ENCODE results near the gene ZCCHC24. TPM values are rescaled to one million over a fixed set of nuclear protein-coding genes. Genes with fewer than 3 reads are reported as not detected.
A peak's percentile ranks its signal among the peaks of the same experiment; 100 is the strongest.

The ZCCHC24 gene
- polyA plus RNA-seq, 1 of the 3 experiments (the other 2 are of a cell fraction): 15.8 TPM

- ChIA-PET POLR2A (no interaction called here), CTCF (interaction anchor here (1.8 kb wide), 1 partner anchor 11 kb away, joined by 11 read pairs; the partner anchor contains the start of gene PPIF)
- H3K27ac ChIP-seq (ENCODE audit: low read depth in 2 of 2, low read length in 1 of 2): no peak overlapping the region
Observed at GRCh38 chr10:79335094-79335469, 110.3 kb downstream of the ZCCHC24 start.

GRCh38 chr10:79334573-79334972 is 110.9 kb downstream of the ZCCHC24 start:
- peak overlapping the region; percentile 42; the same call in 1 of the 2 replicates for H3K9ac ChIP-seq
- H3K9me3 ChIP-seq: no peaks in the 10 kb centered on the region
- no peaks in the 10 kb centered on the region for H3K36me3 ChIP-seq (replicated peaks in 1 of 2; ENCODE audit: control insufficient read depth in 1 of 2, insufficient read depth in 2 of 2, low read length in 1 of 2)
- WGBS (ENCODE audit: low lambda C conversion rate): 95% methylated on average over 2 of the region's 2 CpGs
- H3K79me2 ChIP-seq (ENCODE audit: insufficient read depth): no peaks in the 10 kb centered on the region
- H3F3A ChIP-seq (replicated peaks; ENCODE audit: insufficient read depth): peaks cover 7% of the 10 kb centered on the region
- H3K4me2 ChIP-seq: no peak overlapping the region
- H4K20me1 ChIP-seq (ENCODE audit: insufficient read depth): no peaks in the 10 kb centered on the region
- H3K4me1 ChIP-seq (ENCODE audit: control insufficient read depth in 1 of 2, insufficient read depth in 2 of 2, low read depth in 1 of 2, low read length in 1 of 2): peaks cover 0 to 9% of the 10 kb centered on the region in 2 experiments; a peak in 2 of 4 replicates
- POLR2A ChIA-PET: no interaction called here
- no peak overlapping the region for H3K4me3 ChIP-seq (ENCODE audit: low read depth in 2 of 2, low read length in 1 of 2)
- H3K9me2 ChIP-seq: no peaks in the 10 kb centered on the region
- CTCF ChIA-PET: interaction anchor here (1.8 kb wide), 1 partner anchor 12 kb away, joined by 11 read pairs; the partner anchor contains the start of gene PPIF
- H3K27ac ChIP-seq (ENCODE audit: low read depth in 2 of 2, low read length in 1 of 2): peak overlapping the region in 1 of 2 experiments; percentile 86; a peak in 2 of 4 replicates
- H3K27me3 ChIP-seq (ENCODE audit: insufficient read depth): no peaks in the 10 kb centered on the region
- no peak overlapping the region for H2AFZ ChIP-seq (ENCODE audit: low read depth)
- DNase-seq: no peak
- TF ChIP-seq REST (IDR thresholded peaks at IDR 0.05; ENCODE audit: low read depth, low read length) (no peak), RFX5 (IDR thresholded peaks at IDR 0.05; ENCODE audit: low read length) (no peak), EP300 (IDR thresholded peaks at IDR 0.05; ENCODE audit: borderline replicate concordance in 1 of 2, low read depth in 1 of 2, low read length in 1 of 2) (no peak), ELF1 (IDR thresholded peaks at IDR 0.05) (no peak), ZBTB33 (IDR thresholded peaks at IDR 0.05; ENCODE audit: borderline replicate concordance, low read depth) (no peak), MAX (IDR thresholded peaks at IDR 0.05; ENCODE audit: low read depth) (no peak), FOXJ3 (CRISPR knock-in tag; IDR thresholded peaks at IDR 0.05) (no peak), TCF12 (IDR thresholded peaks at IDR 0.05) (no peak), POLR2AphosphoS5 (IDR thresholded peaks at IDR 0.05; ENCODE audit: low read depth, low read length) (no peak)

More at GRCh38 chr10:79335094-79335469, 110.3 kb downstream of the ZCCHC24 start:
- Histone ChIP-seq H3K9ac (no peak overlapping the region), H3K9me3 (no peaks in the 10 kb centered on the region), H3K79me2 (ENCODE audit: insufficient read depth) (no peaks in the 10 kb centered on the region), H3K36me3 (replicated peaks in 1 of 2; ENCODE audit: control insufficient read depth in 1 of 2, insufficient read depth in 2 of 2, low read length in 1 of 2) (no peaks in the 10 kb centered on the region), H3K27me3 (ENCODE audit: insufficient read depth) (no peaks in the 10 kb centered on the region), H2AFZ (ENCODE audit: low read depth) (no peak overlapping the region), H3K9me2 (no peaks in the 10 kb centered on the region), H3F3A (replicated peaks; ENCODE audit: insufficient read depth) (peaks cover 7% of the 10 kb centered on the region), H3K4me3 (ENCODE audit: low read depth in 2 of 2, low read length in 1 of 2) (no peak overlapping the region), H3K4me2 (no peak overlapping the region), H4K20me1 (ENCODE audit: insufficient read depth) (no peaks in the 10 kb centered on the region), H3K4me1 (ENCODE audit: control insufficient read depth in 1 of 2, insufficient read depth in 2 of 2, low read depth in 1 of 2, low read length in 1 of 2) (peaks cover 0 to 9% of the 10 kb centered on the region in 2 experiments; a peak in 2 of 4 replicates)
- TF ChIP-seq MAX (IDR thresholded peaks at IDR 0.05; ENCODE audit: low read depth) (no peak), TAF1 (IDR thresholded peaks at IDR 0.05; ENCODE audit: borderline replicate concordance, low read depth, low read length) (no peak), ZBTB33 (IDR thresholded peaks at IDR 0.05; ENCODE audit: borderline replicate concordance, low read depth) (no peak), SMC3 (IDR thresholded peaks at IDR 0.05; ENCODE audit: low read depth, low read length) (no peak), PBX3 (IDR thresholded peaks at IDR 0.05) (no peak), NRF1 (IDR thresholded peaks at IDR 0.05; ENCODE audit: low read depth, low read length) (no peak)
- WGBS (ENCODE audit: low lambda C conversion rate): 86% methylated on average over 1 of the region's 2 CpGs
- DNase-seq: no peak

Data from SK-N-SH (cell line).